MM.1S (cell line): Measurements from ENCODE around the gene LONRF3.

Experiments
- DNase-seq: peaks from one replicate; pipeline ENCODE4 v3.0.0-alpha.2; 2015
- H2AFZ ChIP-seq: fragments of 300-600 bp; sonication (generic); 2 replicates; pipeline ENCODE4 v1.6.0; 2016; ENCODE audit warnings: antibody characterized with exemption, low read length
- H3F3A ChIP-seq: fragments of 300-600 bp; sonication (generic); 2 replicates; pipeline ENCODE4 v1.6.1; 2016; ENCODE audit warnings: mild to moderate bottlenecking, antibody characterized with exemption, low read length, moderate library complexity, mixed read lengths; ENCODE audit not compliant: insufficient read depth
- H3K27ac ChIP-seq: fragments of 300-600 bp; sonication (generic); 2 replicates; pipeline ENCODE4 v1.5.1; 2016; ENCODE audit warnings: mild to moderate bottlenecking, low read length
- H3K27me3 ChIP-seq: fragments of 300-600 bp; sonication (generic); replicated peaks from 2 replicates; pipeline ENCODE4 v1.6.0; 2016; ENCODE audit warnings: low read length; ENCODE audit not compliant: insufficient read depth
- H3K36me3 ChIP-seq: fragments of 300-600 bp; sonication (generic); replicated peaks from 2 replicates; pipeline ENCODE4 v1.6.1; 2016; ENCODE audit warnings: mild to moderate bottlenecking, low read length, mixed read lengths; ENCODE audit not compliant: insufficient read depth
- H3K4me1 ChIP-seq: fragments of 300-600 bp; sonication (generic); 2 replicates; pipeline ENCODE4 v1.6.1; 2016; ENCODE audit warnings: low read length, mixed read lengths
- H3K4me2 ChIP-seq: fragments of 300-600 bp; sonication (generic); 2 replicates; pipeline ENCODE4 v1.6.0; 2016; ENCODE audit warnings: low read depth, low read length
- H3K4me3 ChIP-seq: fragments of 300-600 bp; sonication (generic); 2 replicates; pipeline ENCODE4 v1.5.1; 2016; ENCODE audit warnings: low read length, mixed read lengths
- H3K79me2 ChIP-seq: fragments of 300-600 bp; sonication (generic); 2 replicates; pipeline ENCODE4 v1.6.1; 2016; ENCODE audit warnings: mixed run types, low read length, mixed read lengths
- H3K9ac ChIP-seq: fragments of 300-600 bp; sonication (generic); 2 replicates; pipeline ENCODE4 v1.6.1; 2016; ENCODE audit warnings: low read length, mixed read lengths
- H3K9me2 ChIP-seq: fragments of 300-600 bp; sonication (generic); replicated peaks from 2 replicates; pipeline ENCODE4 v1.6.1; 2016; ENCODE audit warnings: mild to moderate bottlenecking, low read length, mixed read lengths; ENCODE audit not compliant: insufficient read depth
- H3K9me3 ChIP-seq: fragments of 300-600 bp; sonication (generic); replicated peaks from 2 replicates; pipeline ENCODE4 v1.6.1; 2016; ENCODE audit warnings: mild to moderate bottlenecking, low read length, mixed read lengths; ENCODE audit not compliant: insufficient read depth
- H4K20me1 ChIP-seq: fragments of 300-600 bp; sonication (generic); 2 replicates; pipeline ENCODE4 v1.6.1; 2016; ENCODE audit warnings: mild to moderate bottlenecking, low read length, moderate library complexity, mixed read lengths; ENCODE audit not compliant: insufficient read depth
- EZH2 ChIP-seq: fragments of 300-600 bp; sonication (generic); optimal IDR thresholded peaks from 2 replicates; pipeline ENCODE3; 2017; ENCODE audit warnings: low read depth, mild to moderate bottlenecking, antibody characterized with exemption, low read length, mixed read lengths
- EZH2phosphoT487 ChIP-seq: fragments of 300-600 bp; sonication (generic); IDR thresholded peaks from 2 replicates; pipeline ENCODE4 v1.6.1; 2018; ENCODE audit warnings: antibody characterized with exemption, low read length
- TF ChIP-seq, protein P1 (sequence below): fragments of 300-600 bp; sonication (generic); IDR thresholded peaks from 2 replicates; pipeline ENCODE4 v1.5.1; 2016; ENCODE audit warnings: antibody characterized with exemption, low read length, mixed read lengths

LONRF3 gene

DNA sequence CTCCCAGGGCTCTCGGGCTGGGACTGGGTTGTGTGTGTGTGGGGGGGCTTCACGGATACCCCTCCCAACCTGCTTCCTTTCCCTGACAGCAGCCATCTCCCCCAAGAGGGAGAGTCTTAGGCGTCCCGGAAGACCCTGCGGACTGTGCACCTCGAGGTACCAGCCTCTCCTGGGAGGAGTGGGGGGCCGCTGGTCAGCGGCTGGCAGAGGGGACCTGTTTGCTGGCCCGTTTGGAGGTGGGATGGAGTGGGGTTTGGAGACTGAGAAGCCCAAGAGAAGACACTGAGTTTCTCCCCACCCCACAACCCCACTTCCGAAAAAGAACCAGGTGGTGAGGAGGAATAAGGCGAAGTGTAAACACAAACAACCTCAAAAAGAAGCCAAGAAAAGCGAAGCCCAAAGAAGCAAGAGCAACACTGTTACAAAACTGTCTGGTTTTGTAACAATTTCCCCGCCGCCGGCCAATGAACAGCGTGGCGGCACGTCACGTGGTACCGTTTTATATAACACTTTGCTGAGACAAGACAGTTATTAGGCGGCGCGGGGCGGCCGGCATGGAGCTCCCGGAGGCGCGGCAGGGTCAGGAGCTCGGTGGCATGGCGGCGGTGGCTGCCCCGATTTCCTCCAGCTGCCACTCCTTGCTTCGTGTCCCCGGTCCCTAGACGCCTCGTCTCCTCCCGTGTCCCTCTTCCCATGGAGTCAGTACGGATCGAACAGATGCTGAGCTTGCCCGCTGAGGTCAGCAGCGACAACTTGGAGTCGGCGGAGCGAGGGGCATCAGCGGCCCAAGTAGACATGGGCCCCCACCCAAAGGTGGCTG is at the start of gene LONRF3:
TSS of gene LONRF3 (plus strand) at position 531 of the 820 bp plus-strand sequence. CDS start at position 694, 163 bp downstream.
- DNase-seq = peak; percentile 44
- Histone ChIP-seq H3K36me3 (no peaks in the 10 kb centered on the region), H3K9ac (no peak within 1 kb of the TSS), H4K20me1 (no peaks in the 10 kb centered on the region), H3K4me1 (no peaks in the 10 kb centered on the region), H3F3A (no peaks in the 10 kb centered on the region), H2AFZ (peak within 1 kb of the TSS; percentile 81), H3K9me2 (no peaks in the 10 kb centered on the region), H3K4me2 (peak within 1 kb of the TSS; percentile 82), H3K27me3 (no peaks in the 10 kb centered on the region), H3K4me3 (peak within 1 kb of the TSS; percentile 56), H3K27ac (no peak within 1 kb of the TSS), H3K9me3 (no peaks in the 10 kb centered on the region), H3K79me2 (no peaks in the 10 kb centered on the region)
- TF ChIP-seq EZH2phosphoT487 = no peak
- TF ChIP-seq EZH2 = no peak
- TF ChIP-seq, protein P1, sequence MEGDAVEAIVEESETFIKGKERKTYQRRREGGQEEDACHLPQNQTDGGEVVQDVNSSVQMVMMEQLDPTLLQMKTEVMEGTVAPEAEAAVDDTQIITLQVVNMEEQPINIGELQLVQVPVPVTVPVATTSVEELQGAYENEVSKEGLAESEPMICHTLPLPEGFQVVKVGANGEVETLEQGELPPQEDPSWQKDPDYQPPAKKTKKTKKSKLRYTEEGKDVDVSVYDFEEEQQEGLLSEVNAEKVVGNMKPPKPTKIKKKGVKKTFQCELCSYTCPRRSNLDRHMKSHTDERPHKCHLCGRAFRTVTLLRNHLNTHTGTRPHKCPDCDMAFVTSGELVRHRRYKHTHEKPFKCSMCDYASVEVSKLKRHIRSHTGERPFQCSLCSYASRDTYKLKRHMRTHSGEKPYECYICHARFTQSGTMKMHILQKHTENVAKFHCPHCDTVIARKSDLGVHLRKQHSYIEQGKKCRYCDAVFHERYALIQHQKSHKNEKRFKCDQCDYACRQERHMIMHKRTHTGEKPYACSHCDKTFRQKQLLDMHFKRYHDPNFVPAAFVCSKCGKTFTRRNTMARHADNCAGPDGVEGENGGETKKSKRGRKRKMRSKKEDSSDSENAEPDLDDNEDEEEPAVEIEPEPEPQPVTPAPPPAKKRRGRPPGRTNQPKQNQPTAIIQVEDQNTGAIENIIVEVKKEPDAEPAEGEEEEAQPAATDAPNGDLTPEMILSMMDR = no peak

DNA sequence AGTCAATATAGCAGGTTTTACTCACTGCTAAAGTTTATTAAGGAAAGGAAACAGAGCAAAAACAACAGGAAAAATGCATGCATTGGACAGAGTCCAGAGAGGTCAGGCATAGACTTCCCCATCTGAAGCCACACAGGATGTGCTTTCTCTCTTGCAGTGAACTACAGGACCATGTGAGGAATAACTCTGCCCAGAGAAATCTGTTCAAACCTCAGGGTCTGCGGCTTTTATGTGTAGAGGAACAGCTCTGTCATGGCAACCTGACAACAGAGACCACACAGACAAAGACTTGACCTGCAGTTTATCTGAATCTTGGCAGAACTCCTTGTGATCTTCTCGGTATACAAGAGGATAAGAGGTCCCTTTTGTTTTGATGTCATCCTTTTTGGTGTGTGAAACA is 46.3 kb upstream of the LONRF3 start:
- Histone ChIP-seq H2AFZ (no peak overlapping the region), H4K20me1 (no peaks in the 10 kb centered on the region), H3K27ac (no peak overlapping the region), H3K79me2 (no peaks in the 10 kb centered on the region), H3K9me3 (no peaks in the 10 kb centered on the region), H3K4me3 (no peak overlapping the region), H3K9ac (no peak overlapping the region), H3K9me2 (no peaks in the 10 kb centered on the region), H3K4me1 (no peaks in the 10 kb centered on the region), H3K36me3 (no peaks in the 10 kb centered on the region), H3K4me2 (no peak overlapping the region), H3K27me3 (no peaks in the 10 kb centered on the region), H3F3A (no peaks in the 10 kb centered on the region)
- no peak for TF ChIP-seq EZH2
- TF ChIP-seq, protein P1 = no peak
- TF ChIP-seq EZH2phosphoT487 = no peak
- DNase-seq = no peak

DNA sequence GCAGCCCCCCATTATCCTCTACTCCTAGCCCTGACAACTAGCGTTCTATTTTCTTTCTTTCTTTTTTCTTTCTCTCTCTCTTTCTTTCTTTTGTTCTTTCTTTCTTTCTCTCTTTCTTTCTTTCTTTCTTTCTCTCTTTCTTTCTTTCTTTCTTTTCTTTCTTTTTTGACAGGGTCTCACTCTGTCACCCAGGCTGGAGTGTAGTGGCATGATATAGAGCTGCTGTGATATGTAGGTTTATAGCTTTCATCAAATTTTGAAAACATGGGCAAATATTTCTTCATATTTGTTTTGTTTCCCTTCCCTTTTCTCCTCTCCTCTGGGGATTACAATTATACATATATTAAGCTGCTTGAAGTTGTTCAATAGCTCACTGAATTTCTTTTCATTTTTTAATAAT is 39.1 kb upstream of the LONRF3 start:
- TF ChIP-seq EZH2phosphoT487 (no peak), EZH2 (no peak)
- TF ChIP-seq, protein P1 = no peak
- H3K4me3 ChIP-seq = no peak overlapping the region
- H2AFZ ChIP-seq = no peak overlapping the region
- no peaks in the 10 kb centered on the region for H3K4me1 ChIP-seq
- H3K9ac ChIP-seq = no peak overlapping the region
- no peaks in the 10 kb centered on the region for H4K20me1 ChIP-seq
- H3K9me2 ChIP-seq = no peaks in the 10 kb centered on the region
- H3F3A ChIP-seq = no peaks in the 10 kb centered on the region
- no peak for DNase-seq
- no peak overlapping the region for H3K4me2 ChIP-seq
- no peak overlapping the region for H3K27ac ChIP-seq
- no peaks in the 10 kb centered on the region for H3K9me3 ChIP-seq
- no peaks in the 10 kb centered on the region for H3K79me2 ChIP-seq
- H3K27me3 ChIP-seq = no peaks in the 10 kb centered on the region
- H3K36me3 ChIP-seq = no peaks in the 10 kb centered on the region
